GM18858 (cell line): ENCODE results near the gene IQCE.

ENCODE experiments used
- ATAC-seq: cut with Tn5 transposase; IDR thresholded peaks from one replicate; pipeline ENCODE4 v1.9.1; 2021; ENCODE audit not compliant: unreplicated experiment

Gene IQCE

GRCh38 chr7:2629746-2630681, 71.2 kb downstream of the IQCE start:
- no peak for ATAC-seq

GRCh38 chr7:2631946-2632732, 73.4 kb downstream of the IQCE start, which contains the start of gene TTYH3:
Gene TTYH3, plus strand, starts transcription at chr7:2631986. Its CDS starts 170 bp downstream, at chr7:2632156.
- ATAC-seq = peak; percentile 23

GRCh38 chr7:2632733-2633537, 74.2 kb downstream of the IQCE start:
- no peak for ATAC-seq

- no peak for ATAC-seq
Observed at GRCh38 chr7:2633538-2634266, 74.9 kb downstream of the IQCE start.

GRCh38 chr7:2634267-2635145, 75.7 kb downstream of the IQCE start:
- no peak for ATAC-seq

GRCh38 chr7:2635148-2635668, 76.4 kb downstream of the IQCE start:
- ATAC-seq = no peak

- ATAC-seq = no peak
Observed at GRCh38 chr7:2635810-2636701, 77.3 kb downstream of the IQCE start.

GRCh38 chr7:2637066-2637471, 78.3 kb downstream of the IQCE start:
- ATAC-seq = no peak

GRCh38 chr7:2637505-2638223, 78.9 kb downstream of the IQCE start:
- no peak for ATAC-seq

GRCh38 chr7:2638224-2638991, 79.6 kb downstream of the IQCE start:
- ATAC-seq = no peak

GRCh38 chr7:2639181-2639681, 80.5 kb downstream of the IQCE start:
- no peak for ATAC-seq

- no peak for ATAC-seq
Observed at GRCh38 chr7:2639695-2640481, 81.1 kb downstream of the IQCE start.

GRCh38 chr7:2640482-2640830, 81.7 kb downstream of the IQCE start:
- ATAC-seq = no peak

GRCh38 chr7:2640846-2641316, 82.1 kb downstream of the IQCE start:
- ATAC-seq = no peak
